ENCODE results near the gene BCAS3.

GRCh38 chr17:61379457-61380216 lies 702.0 kb downstream of the BCAS3 start:
- TF ChIP-seq CTCF (IDR thresholded peaks at IDR 0.05 in 4 of 5, conservative IDR thresholded peaks at IDR 0.05 in 1 of 5) (no peak), POLR2A (IDR thresholded peaks at IDR 0.05) (no peak)
